Activated CD4-positive, alpha-beta T cell treated with anti-CD3 and anti-CD28 coated beads, Interleukin-2, amount 50 U/mL, for 24 hours (primary cell): Measurements from ENCODE around the gene APOBR.
"Not testable (repeated sequence)": the region's sequence is repeated elsewhere in the genome, so short reads cannot be mapped to it uniquely, and the experiment has no call there.

Experiments
- DNase-seq, 2 donors: peaks; one replicate each; pipeline ENCODE4 v3.0.0-alpha.2; 2020; ENCODE audit warnings: low read depth in 1 of 2, low spot score in 1 of 2

Gene APOBR

GRCh38 chr16:28494121-28494851, at the start of gene APOBR:
Gene APOBR (plus strand): TSS chr16:28494643. CDS start chr16:28494682, 39 bp downstream.
- peak; percentile 58 to 86 for DNase-seq

GRCh38 chr16:28446388-28446787, 48.1 kb upstream of the APOBR start:
- not testable (repeated sequence) for DNase-seq

GRCh38 chr16:28447081-28447480, 47.4 kb upstream of the APOBR start:
- not testable (repeated sequence) for DNase-seq

- no peak for DNase-seq
These were observed 20.7 kb upstream of the APOBR start for GRCh38 chr16:28473714-28474265.

- DNase-seq, result no peak
These were observed 19.2 kb upstream of the APOBR start for GRCh38 chr16:28475221-28475620.

- no peak for DNase-seq
These were observed 17.0 kb upstream of the APOBR start for GRCh38 chr16:28477311-28477920.

GRCh38 chr16:28478506-28479180, 15.8 kb upstream of the APOBR start:
- DNase-seq, result no peak

- DNase-seq, result no peak
These were observed 12.4 kb upstream of the APOBR start for GRCh38 chr16:28482026-28482425.

- not testable (repeated sequence) for DNase-seq
These were observed 11.1 kb upstream of the APOBR start for GRCh38 chr16:28483361-28483760.

- DNase-seq, result no peak
These were observed 8.2 kb upstream of the APOBR start for GRCh38 chr16:28486266-28486665.

- DNase-seq, result no peak
These were observed 3.0 kb upstream of the APOBR start for GRCh38 chr16:28491230-28491969.

- peak; percentile 77 to 86 for DNase-seq
These were observed 2.4 kb upstream of the APOBR start, which contains the start of gene CLN3 for GRCh38 chr16:28491970-28492474. Gene CLN3 (minus strand): TSS chr16:28492074. CDS start chr16:28491759, 315 bp downstream.

- no peak for DNase-seq
These were observed 1.9 kb upstream of the APOBR start for GRCh38 chr16:28492511-28492910.

- DNase-seq, result no peak
These were observed 803 bp downstream of the APOBR start for GRCh38 chr16:28495098-28495793.

- DNase-seq, result no peak
These were observed 1.6 kb downstream of the APOBR start for GRCh38 chr16:28495795-28496749.

GRCh38 chr16:28496844-28497243, 2.4 kb downstream of the APOBR start:
- no peak for DNase-seq

- no peak for DNase-seq
These were observed 2.9 kb downstream of the APOBR start for GRCh38 chr16:28497386-28497785.

- DNase-seq, result no peak
These were observed 3.6 kb downstream of the APOBR start for GRCh38 chr16:28497861-28498599.
